ENCODE measurements around the gene ACTG2.
"Not testable (repeated sequence)": the region's sequence is repeated elsewhere in the genome, so short reads cannot be mapped to it uniquely, and the experiment has no call there.

The ACTG2 gene

DNA sequence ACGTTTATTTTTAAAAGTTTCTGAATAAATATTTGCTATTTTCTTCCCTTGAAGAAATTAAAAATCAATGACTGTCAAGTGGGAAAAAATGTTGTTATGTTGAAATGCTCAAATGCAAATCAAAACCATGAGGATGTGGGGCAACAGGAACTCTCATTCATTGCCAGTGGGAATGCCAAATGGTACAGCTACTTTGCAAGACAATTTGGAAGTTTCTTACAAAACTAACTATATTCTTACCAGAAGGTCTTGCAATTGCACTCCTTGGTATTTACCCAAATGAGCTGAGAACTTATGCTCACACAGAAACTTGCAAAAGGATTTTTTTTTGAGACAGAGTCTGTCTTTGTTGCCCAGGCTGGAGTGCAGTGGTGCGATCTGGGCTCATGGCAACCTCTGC is 7.4 kb upstream of the ACTG2 start:
- no peak for DNase-seq (ENCODE audit: extremely low spot score)
- ChIA-PET POLR2A (no interaction called here), CTCF (interaction anchor here (0.9 to 2.2 kb wide), 3 partner anchors 8 to 27 kb away, joined by 3 to 5 read pairs (median 3); partner anchors contain the start of gene ACTG2)
- TF ChIP-seq CTCF (IDR thresholded peaks at IDR 0.05; ENCODE audit: control extremely low read depth, extremely low read depth, low read depth, missing control alignments) = no peak

- POLR2A ChIA-PET = no interaction called here
- CTCF ChIA-PET = interaction anchor here (1.7 kb wide), 1 partner anchor 31 kb away, joined by 5 read pairs; no protein-coding TSS in a partner anchor
- no peak for DNase-seq (ENCODE audit: extremely low spot score)
- no peak for TF ChIP-seq CTCF (IDR thresholded peaks at IDR 0.05; ENCODE audit: control extremely low read depth, extremely low read depth, low read depth, missing control alignments)
These were observed 6.5 kb upstream of the ACTG2 start for GRCh38 chr2:73886357-73886756.

DNA sequence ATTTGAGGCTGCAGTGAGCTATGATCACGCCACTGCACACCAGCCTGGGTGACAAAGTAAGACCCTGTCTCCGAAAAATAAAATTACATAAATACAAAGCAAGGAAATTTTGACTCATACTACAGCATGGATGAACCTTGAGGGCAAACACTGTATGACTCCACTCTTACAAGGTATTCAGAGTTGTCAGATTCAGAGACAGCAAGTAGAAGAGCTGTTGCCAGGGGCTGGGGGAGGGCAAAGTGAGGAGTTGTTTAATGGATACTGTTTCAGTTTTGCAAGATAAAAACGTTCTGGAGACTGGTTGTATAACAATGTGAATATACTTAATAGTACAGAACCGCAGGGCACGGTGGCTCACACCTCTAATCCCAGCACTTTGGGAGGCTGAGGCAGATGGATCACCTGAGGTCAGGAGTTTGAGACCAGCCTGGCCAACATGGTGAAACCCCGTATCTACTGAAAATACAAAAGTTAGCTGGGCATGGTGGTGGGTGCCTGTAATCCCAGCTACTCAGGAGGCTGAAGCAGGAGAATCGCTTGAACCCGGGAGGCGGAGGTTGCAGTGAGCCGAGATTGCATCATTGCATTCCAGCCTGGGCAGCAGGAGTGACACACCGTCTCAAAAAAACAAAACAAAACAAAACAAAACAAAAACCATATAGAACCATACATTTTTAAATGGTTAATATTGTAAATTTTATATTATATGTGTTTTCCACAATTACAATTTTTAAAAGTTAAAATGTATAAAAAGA is 5.0 kb upstream of the ACTG2 start:
- DNase-seq (ENCODE audit: extremely low spot score); POLR2A ChIA-PET: not testable (repeated sequence)
- CTCF ChIA-PET = interaction anchor here (1.2 to 1.7 kb wide), 2 partner anchors 9 to 29 kb away, joined by 4 to 5 read pairs; no protein-coding TSS in a partner anchor

DNA sequence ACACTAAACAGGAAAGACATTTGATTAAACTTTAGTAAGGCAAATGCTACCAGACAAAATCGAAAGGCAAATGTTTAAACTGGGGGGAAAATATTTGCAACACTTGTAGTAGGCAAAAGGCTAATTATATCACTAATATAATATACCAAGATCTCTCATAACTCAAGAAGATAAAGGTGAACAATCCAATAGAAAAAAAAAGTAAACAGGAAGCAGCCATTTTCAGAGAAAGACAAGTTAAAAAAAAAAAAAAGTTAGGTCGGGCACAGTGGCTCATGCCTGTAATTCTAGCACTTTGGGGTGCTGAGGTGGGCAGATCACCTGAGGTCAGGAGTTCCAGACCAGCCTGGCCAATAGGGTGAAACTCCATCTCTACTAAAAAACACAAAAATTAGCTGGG is 4.4 kb upstream of the ACTG2 start:
- TF ChIP-seq CTCF (IDR thresholded peaks at IDR 0.05; ENCODE audit: control extremely low read depth, extremely low read depth, low read depth, missing control alignments) = no peak
- CTCF ChIA-PET = no interaction called here
- DNase-seq (ENCODE audit: extremely low spot score) = no peak
- POLR2A ChIA-PET = no interaction called here

DNA sequence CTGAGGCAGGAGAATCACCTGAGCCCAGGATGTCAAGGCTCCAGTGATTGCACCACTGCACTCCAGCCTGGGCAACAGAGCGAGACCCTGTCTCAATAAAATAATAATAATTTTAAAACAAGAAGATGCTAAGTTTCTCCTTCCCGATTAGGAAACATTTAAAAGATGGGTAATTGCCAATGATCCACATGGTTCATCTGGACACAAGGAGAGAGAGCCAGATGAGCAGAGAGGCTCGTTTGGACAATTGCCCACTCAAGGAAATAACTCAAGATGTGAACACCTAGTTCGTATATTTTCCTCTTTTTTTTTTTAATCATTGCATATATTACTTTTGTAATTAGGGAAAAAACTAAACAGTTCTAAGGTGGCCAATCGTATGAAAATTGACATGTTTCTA is 3.6 kb upstream of the ACTG2 start:
- DNase-seq (ENCODE audit: extremely low spot score) = no peak
- ChIA-PET CTCF (no interaction called here), POLR2A (no interaction called here)
- no peak for TF ChIP-seq CTCF (IDR thresholded peaks at IDR 0.05; ENCODE audit: control extremely low read depth, extremely low read depth, low read depth, missing control alignments)

DNA sequence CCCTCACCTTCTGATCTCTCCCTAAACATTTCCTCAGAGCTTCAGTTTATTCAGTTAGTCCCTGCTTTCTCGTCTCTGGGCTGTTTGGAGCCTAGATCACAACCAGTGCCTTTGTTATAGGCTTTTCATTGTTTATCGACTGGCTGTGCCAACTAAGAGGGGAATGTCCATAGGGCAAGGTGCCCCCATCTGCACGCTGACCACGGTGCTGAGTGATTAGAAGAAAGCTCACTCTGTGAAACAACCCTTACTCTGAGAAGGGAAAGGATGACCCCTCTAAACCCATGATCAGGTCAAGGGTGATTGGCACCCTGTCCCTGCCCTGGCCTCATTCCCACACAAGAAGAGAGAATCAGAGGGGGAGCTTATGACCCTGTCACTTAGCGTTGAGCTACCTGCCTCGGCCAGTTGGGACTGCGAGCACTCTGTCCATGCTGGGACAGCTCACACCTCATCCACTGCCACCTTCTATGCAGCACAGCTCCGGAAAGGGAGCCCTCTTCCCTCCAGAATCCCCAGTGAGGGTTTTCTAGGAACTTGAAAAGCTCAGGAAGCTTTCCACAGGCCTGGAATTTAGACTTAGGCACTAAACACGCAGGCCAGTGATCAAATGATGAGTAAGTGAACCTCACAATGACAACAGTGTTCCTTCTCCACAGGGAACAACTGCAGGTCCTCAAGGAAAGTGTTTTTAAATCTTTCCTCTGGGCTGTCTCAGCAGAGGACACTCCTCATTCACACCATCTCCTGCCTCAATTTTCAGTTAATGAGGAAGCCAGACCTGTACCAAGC is 2.3 kb upstream of the ACTG2 start:
- DNase-seq (ENCODE audit: extremely low spot score) = no peak
- POLR2A ChIA-PET = no interaction called here
- CTCF ChIA-PET = interaction anchor here (0.8 to 5.0 kb wide), 4 partner anchors 18 to 66 kb away, joined by 3 to 21 read pairs (median 4); no protein-coding TSS in a partner anchor

More for the DNA sequence above, 2.3 kb upstream of the ACTG2 start:
- no peak for TF ChIP-seq CTCF (IDR thresholded peaks at IDR 0.05; ENCODE audit: control extremely low read depth, extremely low read depth, low read depth, missing control alignments)

Data from GM10248 (cell line).